GM04503 (cell line): ENCODE measurements around the gene EXOC7.
A peak's percentile ranks its signal among the peaks of the same experiment; 100 is the strongest.
"Not testable (repeated sequence)": the region's sequence is repeated elsewhere in the genome, so short reads cannot be mapped to it uniquely, and the experiment has no call there.

Experiments used
- DNase-seq: peaks from one replicate; pipeline ENCODE4 v3.0.0-alpha.2; 2012; ENCODE audit warnings: low read depth

EXOC7 gene

DNA sequence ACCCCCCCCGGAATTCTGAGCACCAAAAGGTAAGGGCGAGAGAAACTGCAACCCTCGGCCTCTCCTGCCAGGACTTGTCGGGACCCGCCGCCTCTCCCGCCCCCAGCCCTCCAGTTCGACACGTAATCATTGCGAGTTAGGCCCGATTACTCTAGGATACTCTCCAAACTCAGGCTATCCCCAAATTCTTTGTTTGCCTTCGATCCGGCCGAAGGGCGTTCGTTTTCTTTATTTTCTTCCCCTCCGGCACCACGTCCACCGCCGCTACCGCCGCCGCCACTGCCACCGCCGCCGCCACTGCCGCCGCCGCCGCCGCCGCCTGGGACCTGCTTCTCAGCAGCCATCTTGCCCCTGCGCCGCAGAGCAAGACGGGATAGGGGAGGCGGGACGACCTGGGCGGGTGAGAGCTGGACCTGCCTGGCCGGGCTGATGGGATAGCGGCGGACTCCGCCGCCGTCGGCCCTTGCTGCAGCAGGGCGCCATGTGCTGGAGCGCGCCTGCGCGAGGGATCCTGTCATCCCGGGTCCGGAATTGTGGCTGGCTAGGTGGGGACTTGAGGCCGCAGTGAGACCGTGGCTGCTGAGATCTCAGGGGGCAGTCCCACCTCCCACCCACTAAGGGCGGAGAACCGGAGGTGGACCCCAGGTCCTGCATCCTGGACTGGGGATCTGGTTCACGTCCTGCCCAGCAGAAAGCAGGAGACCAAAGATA is 31.3 kb downstream of the EXOC7 start, which contains the start of gene SRP68:
TSS of gene SRP68 (minus strand) at position 370 of the 711 bp plus-strand sequence. CDS start at position 344, 26 bp downstream.
- DNase-seq = peak; percentile 45

DNA sequence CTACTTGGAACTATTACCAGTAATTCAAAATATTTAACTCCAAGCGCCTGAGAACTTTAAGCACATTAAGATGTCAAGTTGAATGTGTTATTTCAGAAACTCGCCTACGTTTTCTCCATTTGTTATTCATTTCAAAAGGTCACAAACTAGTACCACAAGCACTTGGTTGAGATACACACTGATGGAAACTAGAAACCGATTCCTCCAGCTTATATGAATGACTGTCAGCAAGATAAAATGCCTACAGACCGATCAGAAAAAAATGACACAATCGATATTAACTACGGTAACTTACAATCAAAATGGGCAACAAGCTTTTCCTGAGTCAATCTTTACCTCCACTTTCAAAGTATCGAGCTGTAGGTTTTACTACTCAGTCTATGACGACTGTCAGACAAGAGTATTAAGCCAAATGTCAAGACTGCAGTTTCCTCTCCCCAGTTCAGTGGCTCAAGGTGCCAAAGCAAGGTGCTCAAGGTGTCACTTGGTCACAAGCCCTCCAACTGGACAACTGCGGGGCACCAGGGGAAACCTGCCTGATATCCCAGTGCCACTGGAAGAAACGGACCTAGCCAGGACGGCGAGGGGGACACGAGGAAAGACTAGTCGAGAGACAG is 31.9 kb downstream of the EXOC7 start:
- DNase-seq = no peak

DNA sequence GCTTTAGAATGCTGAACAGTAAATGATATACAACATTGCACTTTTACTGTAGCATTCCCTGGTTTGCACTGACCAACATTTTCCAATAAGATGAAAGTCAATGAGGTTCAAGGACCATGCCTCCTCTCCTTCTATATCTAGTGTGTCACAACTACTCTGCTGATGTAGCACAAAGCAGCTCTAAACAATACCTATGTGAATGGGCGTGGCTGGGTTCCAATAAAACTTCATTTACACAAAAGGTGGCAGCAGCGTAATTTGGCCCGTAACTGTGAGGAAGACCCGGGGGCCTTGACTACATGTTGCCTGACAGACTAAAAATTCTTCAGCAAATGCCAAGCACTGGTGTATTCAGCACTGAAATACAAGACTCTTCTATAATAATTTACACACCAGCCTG is 37.8 kb downstream of the EXOC7 start:
- no peak for DNase-seq

DNA sequence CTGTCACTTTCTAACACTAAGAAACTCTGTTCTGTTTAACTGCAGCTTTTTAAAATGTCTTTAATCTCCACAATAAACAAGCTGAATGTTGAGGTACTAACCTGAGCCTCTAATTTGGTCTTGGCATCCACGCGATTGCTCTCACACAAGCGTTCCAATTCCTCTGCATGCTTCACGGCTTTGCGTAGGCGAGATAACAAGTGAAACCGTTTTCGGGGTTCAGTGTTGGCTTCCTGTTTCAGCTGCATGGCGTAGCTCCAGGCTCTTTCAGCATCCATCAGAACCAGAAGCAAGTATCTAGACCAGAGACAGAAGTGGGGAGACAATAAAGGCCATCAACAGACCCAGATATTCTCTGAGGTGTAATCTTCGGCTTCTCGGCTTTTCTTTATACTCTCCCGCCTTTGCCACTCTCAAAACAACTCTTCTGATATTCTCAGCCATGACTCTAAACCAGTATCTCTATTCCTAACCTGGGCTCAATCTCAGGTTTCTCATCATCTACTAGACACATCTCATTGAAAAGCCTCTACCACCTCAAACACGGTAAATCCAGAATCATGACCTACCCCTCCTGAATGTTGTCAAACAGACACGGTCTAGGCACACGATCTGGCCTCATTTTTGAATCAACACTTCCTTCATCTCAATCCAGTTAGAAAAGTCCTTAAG is 39.6 kb downstream of the EXOC7 start:
- no peak for DNase-seq

DNA sequence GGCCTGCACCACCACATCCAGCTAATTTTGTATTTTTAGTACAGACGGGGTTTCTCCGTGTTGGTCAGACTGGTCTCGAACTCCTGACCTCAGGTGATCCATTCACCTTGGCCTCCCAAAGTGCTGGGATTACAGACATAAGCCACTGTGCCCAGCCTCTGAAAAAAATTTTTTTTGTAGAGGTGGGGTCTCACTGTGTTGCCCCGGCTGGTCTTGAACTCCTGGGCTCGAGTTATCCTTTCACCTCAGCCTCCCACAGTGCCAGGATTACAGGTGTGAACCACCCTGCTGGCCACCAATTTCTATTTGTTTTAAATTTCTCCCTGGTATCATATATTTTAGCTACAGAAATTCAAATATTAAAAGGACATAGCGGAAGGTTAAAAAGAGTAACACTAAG is 45.3 kb downstream of the EXOC7 start:
- DNase-seq = not testable (repeated sequence)

- DNase-seq = no peak
Measured at GRCh38 chr17:76056882-76057281, 46.7 kb downstream of the EXOC7 start.

DNA sequence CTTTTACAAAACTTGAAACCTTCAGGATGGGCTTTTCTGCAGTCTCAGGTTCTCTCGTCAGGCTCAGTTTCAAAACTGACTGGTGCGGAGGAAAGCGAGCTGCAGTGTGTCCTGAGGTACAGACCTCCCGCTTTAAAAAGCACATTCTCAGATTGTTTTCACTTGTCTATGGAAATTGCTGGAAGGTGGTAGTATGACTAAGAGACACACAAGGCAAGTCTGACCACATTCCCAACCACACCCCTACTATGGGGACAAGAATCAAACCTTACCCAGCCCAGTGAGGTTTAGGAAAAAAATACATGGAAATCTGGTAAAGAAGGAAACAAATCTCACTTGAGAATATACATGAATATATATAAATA is 49.5 kb downstream of the EXOC7 start:
- DNase-seq = no peak

GRCh38 chr17:76053246-76054111 is 50.1 kb downstream of the EXOC7 start:
- DNase-seq = no peak

DNA sequence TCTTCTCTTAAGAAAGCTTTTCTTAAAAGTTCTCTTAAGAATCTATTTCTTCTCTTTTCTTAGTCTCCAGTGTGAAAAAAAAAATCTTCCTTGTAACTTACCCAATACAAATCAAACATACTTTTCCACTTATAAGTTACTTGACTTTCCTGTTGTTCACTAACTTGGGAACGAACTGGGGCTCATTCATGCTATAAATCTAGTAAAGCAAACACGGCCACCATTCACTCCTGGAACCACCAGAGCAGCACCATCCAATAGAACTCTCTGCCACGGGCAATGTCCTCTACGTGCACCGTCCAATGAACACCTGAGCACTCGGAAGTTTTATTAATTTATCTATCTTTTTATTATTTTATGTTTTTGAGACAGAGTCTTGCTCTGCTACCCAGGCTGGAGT is 52.0 kb downstream of the EXOC7 start:
- no peak for DNase-seq

DNA sequence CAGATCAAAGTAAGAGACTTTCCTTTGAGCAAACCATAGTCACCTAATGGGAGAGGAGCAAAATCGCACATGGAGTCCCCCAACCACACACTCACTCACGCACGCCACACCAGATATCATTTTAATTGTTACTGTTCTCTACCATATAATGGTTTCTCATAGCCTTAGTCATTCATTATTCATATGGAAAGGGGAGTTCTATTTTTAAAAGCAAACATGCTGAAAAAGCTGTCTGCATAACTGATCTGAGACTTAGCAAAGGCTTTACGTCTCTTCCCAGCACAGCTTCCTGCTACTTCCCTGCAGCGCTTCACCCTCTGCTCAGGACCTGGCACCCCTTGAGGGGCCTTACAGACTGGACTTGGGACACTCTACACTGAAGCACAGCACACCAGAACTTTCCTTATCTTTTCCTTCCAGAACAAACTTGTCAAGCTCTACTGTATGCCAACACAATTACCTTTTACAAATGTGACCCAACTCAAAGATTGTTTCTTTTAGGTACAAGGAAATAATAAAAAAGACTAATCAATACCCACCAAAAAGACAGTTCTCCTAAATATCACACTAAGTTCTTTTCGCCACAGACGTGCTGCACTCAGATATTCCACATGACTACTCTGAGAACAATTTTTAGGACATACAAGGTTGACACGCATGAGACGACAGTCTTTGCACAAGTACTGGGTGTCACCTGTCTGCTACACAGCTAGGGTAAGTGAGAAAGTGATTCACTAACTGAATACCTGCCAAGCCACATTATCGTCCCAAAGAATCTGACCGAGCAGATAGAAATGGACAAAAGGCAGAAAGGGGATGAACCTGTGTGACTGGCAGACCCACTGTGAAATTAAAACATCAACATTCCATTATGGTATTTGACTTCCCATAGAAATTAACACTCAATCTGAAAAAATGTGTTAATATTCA is 52.8 kb downstream of the EXOC7 start:
- DNase-seq = no peak

GRCh38 chr17:76049836-76050537 is 53.6 kb downstream of the EXOC7 start:
- no peak for DNase-seq

DNA sequence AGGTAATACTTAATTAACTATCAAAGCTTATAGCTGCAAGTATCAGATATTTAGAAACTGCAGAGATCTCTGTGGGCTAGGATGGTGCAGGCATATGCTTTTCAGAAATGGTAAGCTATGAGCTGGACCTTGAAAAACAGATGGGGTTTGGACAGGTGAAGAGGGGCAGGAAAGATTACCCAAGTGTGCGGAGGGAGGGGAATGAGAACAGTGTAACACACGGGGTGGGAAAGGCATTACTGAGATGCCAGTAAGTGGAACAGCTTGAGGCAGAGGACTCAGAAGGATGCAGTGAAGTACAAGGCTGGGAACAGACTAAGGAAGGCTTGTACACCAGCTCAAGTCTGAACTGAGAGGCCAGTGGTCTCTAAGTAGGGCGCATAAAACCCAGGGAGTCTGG is 54.3 kb downstream of the EXOC7 start:
- no peak for DNase-seq

- no peak for DNase-seq
Measured at GRCh38 chr17:76048711-76049110, 54.9 kb downstream of the EXOC7 start.

DNA sequence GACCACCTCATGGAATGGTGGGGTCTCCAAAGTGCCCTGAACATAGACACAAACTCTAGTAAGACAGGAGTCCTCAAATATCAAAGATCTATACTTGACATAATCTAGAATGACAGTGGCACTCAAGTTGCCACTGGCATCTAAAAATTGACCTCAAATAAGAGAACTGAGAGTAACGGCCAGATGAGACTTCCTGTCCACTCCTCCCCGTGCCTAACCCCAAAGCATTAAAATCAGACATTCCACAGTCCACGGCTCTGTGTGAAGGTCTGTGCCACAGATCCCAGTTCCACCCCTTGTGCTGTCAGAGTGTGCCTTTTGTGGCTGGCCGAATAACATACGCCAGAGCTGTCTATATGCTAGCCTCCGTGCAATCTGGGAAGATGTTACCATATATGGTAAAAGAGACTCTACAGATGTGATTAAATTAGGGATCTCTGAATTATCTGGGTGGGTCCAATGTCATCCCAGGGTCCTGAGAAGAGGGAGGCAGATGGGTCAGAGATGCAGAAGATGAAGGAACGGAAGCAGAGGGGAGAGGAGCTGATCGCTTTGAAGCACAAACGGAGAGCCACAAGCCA is 55.5 kb downstream of the EXOC7 start:
- no peak for DNase-seq

DNA sequence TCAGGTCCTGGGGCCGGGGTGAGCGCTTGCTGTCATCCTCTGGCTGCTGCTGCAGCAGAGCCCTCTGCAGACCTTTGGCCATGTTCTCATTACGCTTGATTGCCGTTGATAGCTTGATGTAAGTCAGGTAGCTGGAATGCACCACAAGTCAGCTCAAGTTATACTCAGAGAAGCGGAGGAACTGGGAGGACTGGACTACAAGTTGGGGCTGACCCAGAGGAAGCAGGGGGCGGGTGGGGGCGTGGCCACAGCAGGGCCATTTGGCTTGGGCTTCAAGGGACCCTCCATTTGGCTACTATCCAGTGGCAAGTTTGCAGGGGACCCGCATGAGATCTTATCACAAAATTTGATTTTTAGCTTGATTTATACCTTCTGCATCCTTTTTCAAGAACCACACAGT is 57.5 kb downstream of the EXOC7 start:
- DNase-seq = no peak

GRCh38 chr17:76044475-76045007 is 59.0 kb downstream of the EXOC7 start:
- DNase-seq = not testable (repeated sequence)

DNA sequence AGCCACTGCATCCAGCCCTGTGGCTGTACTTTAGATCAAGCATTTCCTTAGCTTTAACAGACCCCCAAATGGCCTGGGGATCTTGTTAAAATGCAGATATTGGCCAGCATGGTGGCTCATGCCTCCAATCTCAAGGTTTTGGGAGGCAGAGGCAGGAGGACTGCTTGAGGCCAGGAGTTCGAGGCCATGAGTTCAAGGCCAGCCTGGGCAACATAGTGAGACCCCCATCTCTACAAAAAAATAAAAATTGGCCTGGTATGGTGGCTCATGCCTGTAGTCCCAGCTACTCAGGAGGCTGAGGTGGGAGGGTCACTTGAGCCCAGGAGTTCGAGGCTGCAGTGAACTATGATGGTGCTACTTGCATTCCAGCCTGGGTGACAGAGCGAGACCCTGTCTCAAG is 60.7 kb downstream of the EXOC7 start:
- DNase-seq = not testable (repeated sequence)

- DNase-seq = no peak
Measured at GRCh38 chr17:76040376-76040775, 63.2 kb downstream of the EXOC7 start.

GRCh38 chr17:76039121-76039520 is 64.5 kb downstream of the EXOC7 start:
- DNase-seq = no peak

- no peak for DNase-seq
Measured at GRCh38 chr17:76038050-76038449, 65.5 kb downstream of the EXOC7 start.
